ENCODE measurements around the gene EFCAB13. TPM values are rescaled to one million over a fixed set of nuclear protein-coding genes. Genes with fewer than 3 reads are reported as not detected.
"Not testable (repeated sequence)": the region's sequence is repeated elsewhere in the genome, so short reads cannot be mapped to it uniquely, and the experiment has no call there.

Gene EFCAB13
- total RNA-seq, 1 experiment from 2014 or later, result 5.9 TPM

- in situ Hi-C loops (cut with HindIII; ENCODE audit: low pct_unique_long_range_greater_than_20kb, low sequenced_read_pairs), result no loop called here
- DNase-seq (ENCODE audit: low read depth), result no peak
These were observed 7.4 kb upstream of the EFCAB13 start for GRCh38 chr17:47316311-47316710.

DNA sequence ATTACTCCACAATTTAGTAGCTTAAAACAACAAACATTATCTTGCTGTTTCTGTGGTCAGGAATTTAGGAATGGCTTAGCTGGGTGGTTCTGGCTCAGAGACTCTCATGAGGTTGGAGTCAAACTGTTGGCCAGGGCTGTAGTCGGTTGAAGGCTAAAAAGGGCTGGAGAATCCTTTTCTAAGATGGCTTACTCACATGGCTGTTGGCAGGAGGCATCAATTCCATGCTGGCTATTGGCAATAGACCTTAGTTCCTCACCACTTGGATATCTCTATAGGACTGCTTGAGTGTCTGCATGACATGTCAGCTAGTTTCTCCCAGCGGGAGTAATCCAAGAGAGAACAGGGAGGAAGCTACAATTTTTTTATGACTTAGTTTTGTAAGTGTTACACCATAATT lies 6.6 kb upstream of the EFCAB13 start:
- no peak for DNase-seq (ENCODE audit: low read depth)
- in situ Hi-C loops (cut with HindIII; ENCODE audit: low pct_unique_long_range_greater_than_20kb, low sequenced_read_pairs), result no loop called here

DNA sequence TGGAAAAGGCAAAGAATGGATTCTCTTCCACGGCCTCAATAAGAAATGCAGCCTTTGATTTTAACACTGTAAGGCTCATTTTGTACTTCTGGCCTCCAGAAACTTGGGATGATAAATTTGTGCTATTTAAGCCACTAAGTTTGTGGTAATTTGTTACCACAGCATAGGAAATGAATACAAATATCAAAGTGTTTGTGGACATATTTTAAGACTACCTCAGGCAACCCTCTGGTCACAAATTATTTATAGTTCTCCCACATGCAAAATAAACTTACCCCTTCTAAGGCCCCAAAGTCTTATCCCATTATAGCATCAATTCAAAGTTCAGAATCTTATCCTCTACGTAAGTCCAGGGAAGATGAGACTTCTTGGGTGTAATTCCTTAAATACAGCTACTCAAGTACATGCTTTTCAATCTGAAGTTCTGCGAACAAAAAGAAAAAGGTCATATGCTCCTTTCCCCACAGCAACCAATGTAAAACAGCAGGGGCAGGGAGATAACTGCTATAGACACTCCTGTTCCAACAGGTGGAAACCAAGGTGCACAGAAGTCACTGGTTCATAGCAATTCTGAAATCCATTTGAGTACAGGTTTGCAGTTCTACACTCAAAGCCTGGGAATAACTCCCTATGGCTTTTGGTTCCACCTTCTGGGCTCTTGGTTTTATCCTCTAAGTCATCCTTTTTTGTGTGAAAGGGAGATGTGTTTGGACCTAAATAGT lies 5.4 kb upstream of the EFCAB13 start:
- DNase-seq (ENCODE audit: low read depth), result no peak
- in situ Hi-C loops (cut with HindIII; ENCODE audit: low pct_unique_long_range_greater_than_20kb, low sequenced_read_pairs), result no loop called here

GRCh38 chr17:47320879-47321502 lies 2.8 kb upstream of the EFCAB13 start:
- no peak for DNase-seq (ENCODE audit: low read depth)
- in situ Hi-C loops (cut with HindIII; ENCODE audit: low pct_unique_long_range_greater_than_20kb, low sequenced_read_pairs), result no loop called here

DNA sequence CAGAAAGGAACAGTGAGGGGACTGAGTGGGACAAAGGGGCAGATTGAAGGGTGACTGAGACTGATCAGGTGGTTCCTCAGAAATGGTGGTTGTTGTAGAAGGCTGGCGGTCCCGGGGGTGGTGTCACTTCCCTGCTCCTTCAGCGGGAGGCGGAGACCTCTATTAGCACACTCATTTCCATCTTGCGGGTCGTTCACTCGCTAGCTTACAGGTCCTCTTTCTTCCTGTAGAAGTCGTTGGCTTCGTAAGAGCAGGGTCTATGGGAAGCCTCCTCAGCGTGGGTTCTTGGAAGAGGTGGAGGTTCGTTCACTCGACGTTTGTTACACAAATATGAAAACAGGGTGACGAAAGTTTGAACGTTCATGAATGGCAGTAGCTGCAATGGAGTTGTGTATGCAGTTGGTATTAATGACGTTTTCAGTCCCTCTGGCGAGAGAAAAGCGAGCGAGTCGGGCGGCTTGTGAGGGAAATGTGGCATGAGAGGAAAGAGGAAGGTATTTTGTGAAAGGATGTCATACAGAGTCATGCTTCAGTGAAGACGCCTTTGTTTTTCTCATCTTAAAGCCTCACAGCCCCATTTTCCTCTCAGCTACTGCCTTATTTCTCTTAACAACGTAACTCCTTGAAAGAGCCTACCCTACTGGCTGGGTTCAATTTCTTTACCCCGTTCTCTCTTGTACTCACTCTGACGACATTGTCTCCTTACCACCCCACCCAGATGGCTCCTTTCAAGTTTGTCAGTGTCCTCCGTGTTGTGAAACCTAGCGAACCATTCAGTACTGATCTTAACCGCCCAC lies 667 bp downstream of the EFCAB13 start:
- peak; percentile 74 for DNase-seq (ENCODE audit: low read depth)
- in situ Hi-C loops (cut with HindIII; ENCODE audit: low pct_unique_long_range_greater_than_20kb, low sequenced_read_pairs), result no loop called here

DNA sequence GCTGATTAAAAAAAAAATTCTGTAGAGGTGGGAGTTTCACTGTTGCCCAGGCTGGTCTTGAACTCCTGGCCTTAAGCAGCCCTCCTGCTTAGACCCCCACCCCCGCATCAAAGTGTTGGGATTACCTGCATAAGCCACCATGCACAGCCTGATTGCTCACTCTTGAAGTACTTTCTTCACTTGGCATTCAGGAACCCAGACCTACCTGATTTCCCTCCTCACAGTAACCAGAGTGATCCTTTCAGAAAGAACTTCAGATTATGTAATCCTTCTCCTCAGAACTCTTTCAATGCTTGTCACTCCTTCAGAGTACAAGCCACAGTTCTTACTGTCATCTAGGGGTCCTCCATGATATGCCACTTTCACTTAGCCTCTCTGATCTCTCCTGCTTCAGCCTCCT lies 1.4 kb downstream of the EFCAB13 start:
- no peak for DNase-seq (ENCODE audit: low read depth)
- in situ Hi-C loops (cut with HindIII; ENCODE audit: low pct_unique_long_range_greater_than_20kb, low sequenced_read_pairs), result no loop called here

GRCh38 chr17:47330548-47330947 lies 6.8 kb downstream of the EFCAB13 start:
- no peak for DNase-seq (ENCODE audit: low read depth)
- in situ Hi-C loops (cut with HindIII; ENCODE audit: low pct_unique_long_range_greater_than_20kb, low sequenced_read_pairs), result no loop called here

DNA sequence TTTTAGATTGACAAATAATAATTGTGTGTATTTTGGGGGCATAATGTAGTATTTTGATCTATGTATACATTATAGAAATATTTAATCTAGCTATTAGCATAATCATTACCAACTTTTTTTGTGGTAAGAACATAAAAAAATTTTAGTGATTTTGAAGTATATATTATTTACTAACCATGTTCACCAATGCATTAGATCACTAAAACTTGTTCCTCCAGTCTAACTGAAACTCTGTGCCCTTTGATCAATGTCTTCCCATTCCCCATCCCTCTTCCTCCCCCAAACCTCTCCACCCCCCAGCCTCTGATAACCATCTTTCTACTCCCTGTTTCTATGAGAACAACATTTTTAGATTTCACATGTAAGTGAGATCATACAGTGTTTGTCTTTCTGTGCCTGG lies 8.5 kb downstream of the EFCAB13 start:
- in situ Hi-C loops (cut with HindIII; ENCODE audit: low pct_unique_long_range_greater_than_20kb, low sequenced_read_pairs), result no loop called here
- DNase-seq (ENCODE audit: low read depth), result no peak

- no peak for DNase-seq (ENCODE audit: low read depth)
- in situ Hi-C loops (cut with HindIII; ENCODE audit: low pct_unique_long_range_greater_than_20kb, low sequenced_read_pairs), result no loop called here
These were observed 11.6 kb downstream of the EFCAB13 start for GRCh38 chr17:47335101-47335936.

GRCh38 chr17:47338026-47338425 lies 14.3 kb downstream of the EFCAB13 start:
- in situ Hi-C loops (cut with HindIII; ENCODE audit: low pct_unique_long_range_greater_than_20kb, low sequenced_read_pairs), result no loop called here
- peak; percentile 66 for DNase-seq (ENCODE audit: low read depth)

DNA sequence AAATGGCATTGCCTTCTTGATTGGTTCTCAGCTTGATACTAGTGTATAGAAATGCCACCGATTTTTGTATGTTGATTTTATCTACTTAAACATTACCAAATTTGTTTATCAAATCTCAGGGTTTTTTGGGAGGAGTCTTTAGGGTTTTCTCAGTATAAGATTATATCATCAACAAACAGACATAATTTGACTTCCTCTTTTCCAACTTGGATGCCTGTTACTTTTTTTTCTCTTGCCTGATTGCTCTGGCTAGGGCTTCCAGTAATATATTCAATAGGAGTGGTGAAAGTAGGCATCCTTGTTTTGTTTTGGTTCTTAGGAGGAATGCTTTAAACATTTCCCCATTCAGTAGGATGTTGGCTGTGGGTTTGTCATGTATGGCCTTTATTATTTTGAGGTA lies 29.1 kb downstream of the EFCAB13 start:
- in situ Hi-C loops (cut with HindIII; ENCODE audit: low pct_unique_long_range_greater_than_20kb, low sequenced_read_pairs), result no loop called here

GRCh38 chr17:47358652-47359051 lies 34.9 kb downstream of the EFCAB13 start:
- no peak for DNase-seq (ENCODE audit: low read depth)
- in situ Hi-C loops (cut with HindIII; ENCODE audit: low pct_unique_long_range_greater_than_20kb, low sequenced_read_pairs), result no loop called here

More for the DNA sequence above, 29.1 kb downstream of the EFCAB13 start:
- DNase-seq (ENCODE audit: low read depth), result no peak

GRCh38 chr17:47363171-47363570 lies 39.4 kb downstream of the EFCAB13 start:
- in situ Hi-C loops (cut with HindIII; ENCODE audit: low pct_unique_long_range_greater_than_20kb, low sequenced_read_pairs), result no loop called here
- DNase-seq (ENCODE audit: low read depth), result no peak

DNA sequence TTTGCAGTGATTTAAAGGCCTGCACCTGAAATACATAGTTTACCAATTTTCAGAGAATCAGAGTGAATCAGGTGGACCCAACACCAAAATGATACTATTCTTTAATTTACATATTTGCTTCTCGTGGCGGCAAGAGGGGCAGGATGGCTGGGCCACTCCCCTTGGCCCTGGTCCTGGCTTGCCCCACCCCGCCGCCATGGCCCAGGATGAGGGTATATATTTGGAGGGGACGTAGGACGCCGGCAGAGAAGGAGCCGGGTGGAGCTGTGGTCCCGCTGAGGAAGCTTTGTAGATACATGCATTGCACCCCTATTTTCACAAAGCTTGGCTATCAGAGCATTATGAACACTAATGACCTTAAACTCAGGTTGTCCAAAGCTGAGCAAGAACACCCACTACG lies 43.5 kb downstream of the EFCAB13 start:
- no peak for DNase-seq (ENCODE audit: low read depth)
- in situ Hi-C loops (cut with HindIII; ENCODE audit: low pct_unique_long_range_greater_than_20kb, low sequenced_read_pairs), result no loop called here

GRCh38 chr17:47368262-47368661 lies 44.5 kb downstream of the EFCAB13 start:
- DNase-seq (ENCODE audit: low read depth), result no peak

GRCh38 chr17:47370899-47371298 lies 47.1 kb downstream of the EFCAB13 start:
- peak; percentile 46 for DNase-seq (ENCODE audit: low read depth)
- in situ Hi-C loops (cut with HindIII; ENCODE audit: low pct_unique_long_range_greater_than_20kb, low sequenced_read_pairs), result not testable (repeated sequence)

More at GRCh38 chr17:47368262-47368661, 44.5 kb downstream of the EFCAB13 start:
- in situ Hi-C loops (cut with HindIII; ENCODE audit: low pct_unique_long_range_greater_than_20kb, low sequenced_read_pairs), result no loop called here

DNA sequence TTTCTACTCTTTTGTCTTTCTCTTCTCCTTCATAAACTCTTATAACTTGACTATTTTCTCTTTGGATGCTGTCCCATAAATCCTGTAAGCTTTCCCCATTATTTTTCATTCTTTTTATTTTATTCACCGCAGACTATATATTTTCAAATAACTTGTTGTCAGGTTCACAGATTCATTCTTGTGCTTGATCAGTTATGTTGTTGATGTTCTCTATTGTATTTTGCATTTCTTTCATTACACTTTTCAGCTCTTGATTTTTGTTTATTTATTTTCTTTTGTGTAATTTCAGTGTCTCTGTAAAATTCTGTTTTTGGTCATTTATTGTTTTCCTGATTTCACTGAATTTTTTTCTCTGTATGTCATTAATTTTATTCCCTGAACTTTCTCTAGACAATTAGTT lies 49.2 kb downstream of the EFCAB13 start:
- in situ Hi-C loops (cut with HindIII; ENCODE audit: low pct_unique_long_range_greater_than_20kb, low sequenced_read_pairs), result no loop called here
- DNase-seq (ENCODE audit: low read depth), result peak; percentile 5

DNA sequence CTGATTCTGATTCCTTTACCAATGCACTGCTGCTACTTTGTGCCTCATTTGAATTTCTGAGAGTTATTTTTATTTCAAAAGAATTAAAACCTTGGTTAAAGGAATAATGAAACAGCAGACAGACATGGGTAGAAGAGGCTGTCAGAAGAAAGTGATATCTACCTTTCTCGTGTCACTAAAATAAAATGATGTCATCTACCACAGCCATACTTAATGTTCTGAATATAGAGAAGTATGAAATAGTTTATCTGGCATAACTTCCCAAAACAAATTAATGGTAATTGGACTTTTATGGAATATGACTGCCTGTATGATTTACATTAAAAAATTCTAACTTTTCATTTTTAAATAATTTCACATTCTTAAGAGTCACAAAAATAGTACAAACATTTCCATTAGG lies 52.5 kb downstream of the EFCAB13 start:
- DNase-seq (ENCODE audit: low read depth), result no peak
- in situ Hi-C loops (cut with HindIII; ENCODE audit: low pct_unique_long_range_greater_than_20kb, low sequenced_read_pairs), result no loop called here
